GM12878 (cell line): ENCODE results near the gene NAT9.

Experiments used
- CREB1 ChIP-seq: IDR thresholded peaks from 2 replicates; pipeline ENCODE4 v1.6.1; 2012; ENCODE audit warnings: low read depth, mild to moderate bottlenecking, inconsistent platforms
- EP300 ChIP-seq, 2 experiments: fragments of 150-350 bp in 1 of 2; IDR thresholded peaks; 2 replicates each; pipeline ENCODE4 v1.6.1; 2011 to 2012; ENCODE audit warnings: low read depth in 2 of 2, low read length in 2 of 2, borderline replicate concordance in 1 of 2, improper control_type of control experiment in 1 of 2, inconsistent platforms in 1 of 2; ENCODE audit not compliant: control insufficient read depth in 1 of 2
- GABPA ChIP-seq: IDR thresholded peaks from 2 replicates; pipeline ENCODE4 v1.6.1; 2014; ENCODE audit warnings: antibody characterized with exemption, low read depth, mild to moderate bottlenecking, inconsistent platforms
- MXI1 ChIP-seq: fragments of 150-350 bp; IDR thresholded peaks from 2 replicates; pipeline ENCODE4 v1.6.1; 2011; ENCODE audit warnings: low read depth, mild to moderate bottlenecking, inconsistent platforms, low read length, improper control_type of control experiment
- RAD51 ChIP-seq: fragments of 450-650 bp; IDR thresholded peaks from 2 replicates; pipeline ENCODE4 v1.6.1; 2016; ENCODE audit warnings: moderate library complexity, mild to moderate bottlenecking, inconsistent platforms
- TCF12 ChIP-seq: IDR thresholded peaks from 2 replicates; pipeline ENCODE4 v1.6.1; 2011; ENCODE audit warnings: low read depth, mild to moderate bottlenecking, low read length

GRCh38 chr17:74805591-74805991, 29.4 kb upstream of the NAT9 start:
- no peak for TF ChIP-seq EP300 (IDR thresholded peaks at IDR 0.05; ENCODE audit: borderline replicate concordance in 1 of 2, control insufficient read depth in 1 of 2, low read depth in 2 of 2, low read length in 2 of 2)
- TF ChIP-seq MXI1 = no peak
- TF ChIP-seq CREB1 = no peak
- TF ChIP-seq RAD51 = no peak
- TF ChIP-seq TCF12 = no peak
- TF ChIP-seq GABPA = no peak
